Activated CD4-positive, alpha-beta T cell treated with anti-CD3 and anti-CD28 coated beads, Interleukin-2, amount 50 U/mL, for 1 hour (primary cell): Measurements from ENCODE around the gene MAT1A.

Experiments
- DNase-seq: peaks from one replicate; pipeline ENCODE4 v3.0.0-alpha.2; 2020

The MAT1A gene

GRCh38 chr10:80281784-80282765 lies 7.4 kb downstream of the MAT1A start:
- no peak for DNase-seq

GRCh38 chr10:80281292-80281691 lies 8.2 kb downstream of the MAT1A start:
- DNase-seq = no peak

GRCh38 chr10:80280071-80280800 lies 9.2 kb downstream of the MAT1A start:
- DNase-seq = no peak

GRCh38 chr10:80279146-80279545 lies 10.3 kb downstream of the MAT1A start:
- no peak for DNase-seq

GRCh38 chr10:80278480-80278879 lies 11.0 kb downstream of the MAT1A start:
- DNase-seq = no peak

GRCh38 chr10:80277567-80278250 lies 11.7 kb downstream of the MAT1A start:
- no peak for DNase-seq

GRCh38 chr10:80277016-80277415 lies 12.4 kb downstream of the MAT1A start:
- no peak for DNase-seq

GRCh38 chr10:80276335-80276734 lies 13.1 kb downstream of the MAT1A start:
- DNase-seq = no peak

GRCh38 chr10:80275756-80276155 lies 13.7 kb downstream of the MAT1A start:
- DNase-seq = no peak

- DNase-seq = no peak
Observed at GRCh38 chr10:80275135-80275498, 14.3 kb downstream of the MAT1A start.

GRCh38 chr10:80274396-80275134 lies 14.9 kb downstream of the MAT1A start:
- DNase-seq = no peak

GRCh38 chr10:80273523-80274170 lies 15.8 kb downstream of the MAT1A start:
- DNase-seq = no peak

GRCh38 chr10:80272793-80273522 lies 16.5 kb downstream of the MAT1A start:
- DNase-seq = no peak

GRCh38 chr10:80271416-80271815 lies 18.0 kb downstream of the MAT1A start:
- no peak for DNase-seq

GRCh38 chr10:80270887-80271286 lies 18.6 kb downstream of the MAT1A start:
- DNase-seq = no peak

- no peak for DNase-seq
Observed at GRCh38 chr10:80268938-80269588, 20.4 kb downstream of the MAT1A start.

- DNase-seq = no peak
Observed at GRCh38 chr10:80268266-80268665, 21.2 kb downstream of the MAT1A start.

GRCh38 chr10:80266513-80266863 lies 23.0 kb downstream of the MAT1A start:
- no peak for DNase-seq

- no peak for DNase-seq
Observed at GRCh38 chr10:80265740-80266512, 23.5 kb downstream of the MAT1A start.
